Fibroblast of lung (primary cell): Measurements from ENCODE around the gene STAC2. TPM values are rescaled to one million over a fixed set of nuclear protein-coding genes. Genes with fewer than 3 reads are reported as not detected.
A peak's percentile ranks its signal among the peaks of the same experiment; 100 is the strongest.

Source experiments
- DNase-seq, 2 donors: peaks; one replicate each; pipeline versions ENCODE4 v3.0.0 to v3.0.0-alpha.2; 2010; ENCODE audit warnings: low read depth in 2 of 2
- H2AFZ ChIP-seq: 2 replicates; pipeline ENCODE4 v1.5.1; 2012; ENCODE audit warnings: low read length, control low read depth, inconsistent platforms
- H3K27ac ChIP-seq: 2 replicates; pipeline ENCODE4 v1.5.1; 2011; ENCODE audit warnings: low read length, control low read depth; ENCODE audit not compliant: insufficient read depth
- H3K27me3 ChIP-seq: 2 replicates; pipeline ENCODE4 v1.5.1; 2011; ENCODE audit warnings: mild to moderate bottlenecking, low read length; ENCODE audit not compliant: control insufficient read depth, insufficient read depth
- H3K36me3 ChIP-seq: 2 replicates; pipeline ENCODE4 v1.5.1; 2011; ENCODE audit warnings: low read length; ENCODE audit not compliant: control insufficient read depth, insufficient read depth
- H3K4me1 ChIP-seq: 2 replicates; pipeline ENCODE4 v1.5.1; 2011; ENCODE audit warnings: low read length; ENCODE audit not compliant: control insufficient read depth, insufficient read depth; ENCODE audit errors: extremely low read depth
- H3K4me2 ChIP-seq: 2 replicates; pipeline ENCODE4 v1.5.1; 2011; ENCODE audit warnings: low read length, control low read depth; ENCODE audit not compliant: insufficient read depth; ENCODE audit errors: extremely low read depth
- H3K4me3 ChIP-seq, 4 experiments: fragments of 200-600 bp in 1 of 4; sonication (generic) in 1 of 4; replicated peaks in 1 of 4; 2 replicates each; pipeline ENCODE4 v1.5.1; 2011 to 2016; ENCODE audit warnings: low read length in 4 of 4, low read depth in 3 of 4, mild to moderate bottlenecking in 3 of 4, control low read depth in 2 of 4, inconsistent platforms in 1 of 4, mixed read lengths in 1 of 4; ENCODE audit not compliant: insufficient read depth in 1 of 4; ENCODE audit errors: control extremely low read depth in 1 of 4
- H3K79me2 ChIP-seq: 2 replicates; pipeline ENCODE4 v1.5.1; 2012; ENCODE audit warnings: mild to moderate bottlenecking, low read length, inconsistent platforms; ENCODE audit not compliant: control insufficient read depth, insufficient read depth
- H3K9ac ChIP-seq: 2 replicates; pipeline ENCODE4 v1.5.1; 2011; ENCODE audit warnings: mild to moderate bottlenecking, low read length, control low read depth; ENCODE audit not compliant: insufficient read depth
- H3K9me3 ChIP-seq: 2 replicates; pipeline ENCODE4 v1.5.1; 2012; ENCODE audit warnings: low read depth, low read length; ENCODE audit not compliant: control insufficient read depth, insufficient read depth
- H4K20me1 ChIP-seq: 2 replicates; pipeline ENCODE4 v1.5.1; 2011; ENCODE audit warnings: low read length; ENCODE audit not compliant: control insufficient read depth, insufficient read depth; ENCODE audit errors: extremely low read depth
- EZH2 ChIP-seq: IDR thresholded peaks from 2 replicates; pipeline ENCODE4 v1.5.1; 2012; ENCODE audit warnings: low read length, control low read depth, mild to moderate bottlenecking; ENCODE audit errors: missing control alignments
- polyA plus RNA-seq, 2 donors: library from polyadenylated mRNA; depleted of rRNA in 1 of 2; stranded (reverse) in 1 of 2; unstranded in 1 of 2; fragments of >200 nt; gene quantifications; 2 replicates each; pipeline ENCODE4 v1.2.1, GENCODE V29; 2011 to 2012; ENCODE audit warnings: missing spikeins in 1 of 2
- total RNA-seq: library from RNA; depleted of rRNA; stranded (reverse); fragments of >200 nt; gene quantifications from 2 replicates; pipeline ENCODE4 v1.2.1, GENCODE V29; 2014
- TF ChIP-seq, protein P1 (sequence below), 2 donors: IDR thresholded peaks in 1 of 2; conservative IDR thresholded peaks in 1 of 2; 1 replicate in 1 of 2; 2 replicates in 1 of 2; pipeline ENCODE4 v1.5.1; 2011 to 2012; ENCODE audit warnings: low read length in 2 of 2, control low read depth in 1 of 2, inconsistent platforms in 1 of 2, low read depth in 1 of 2, mild to moderate bottlenecking in 1 of 2

Gene STAC2
- total and polyA plus RNA-seq, 2 donors (not counting 1 experiment from before 2014, with no cell fraction given), result 0.01 TPM; not detected in 1

DNA sequence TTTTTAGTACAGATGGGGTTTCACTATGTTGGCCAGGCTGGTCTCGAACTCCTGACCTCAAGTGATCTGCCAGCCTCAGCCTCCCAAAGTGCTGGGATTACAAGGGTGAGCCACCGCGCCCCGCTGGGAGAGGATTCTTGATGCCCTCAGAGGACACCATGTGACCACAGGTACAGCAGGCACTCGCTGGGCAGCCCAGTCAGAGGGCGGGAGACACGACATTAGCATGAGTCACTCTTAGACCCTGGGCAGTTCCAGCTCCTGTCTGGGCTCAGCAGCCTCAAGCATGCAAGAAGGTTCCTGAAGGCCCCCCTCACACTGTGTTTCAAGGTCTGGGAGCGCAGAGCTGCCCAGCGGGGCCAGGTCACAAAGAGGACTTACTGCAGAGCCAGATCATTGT lies 11.9 kb downstream of the STAC2 start:
- H3K36me3 ChIP-seq, result no peaks in the 10 kb centered on the region
- H3K4me1 ChIP-seq, result peaks cover 11% of the 10 kb centered on the region
- peaks cover 20% of the 10 kb centered on the region for H3K27me3 ChIP-seq
- H3K9me3 ChIP-seq, result no peaks in the 10 kb centered on the region
- no peak overlapping the region for H3K9ac ChIP-seq
- H3K79me2 ChIP-seq, result no peaks in the 10 kb centered on the region
- no peak overlapping the region for H2AFZ ChIP-seq
- no peak overlapping the region for H3K4me2 ChIP-seq
- DNase-seq, result peak in 1 of 2 donors; percentile 57
- H4K20me1 ChIP-seq, result no peaks in the 10 kb centered on the region
- H3K4me3 ChIP-seq, result no peak overlapping the region
- TF ChIP-seq, protein P1, sequence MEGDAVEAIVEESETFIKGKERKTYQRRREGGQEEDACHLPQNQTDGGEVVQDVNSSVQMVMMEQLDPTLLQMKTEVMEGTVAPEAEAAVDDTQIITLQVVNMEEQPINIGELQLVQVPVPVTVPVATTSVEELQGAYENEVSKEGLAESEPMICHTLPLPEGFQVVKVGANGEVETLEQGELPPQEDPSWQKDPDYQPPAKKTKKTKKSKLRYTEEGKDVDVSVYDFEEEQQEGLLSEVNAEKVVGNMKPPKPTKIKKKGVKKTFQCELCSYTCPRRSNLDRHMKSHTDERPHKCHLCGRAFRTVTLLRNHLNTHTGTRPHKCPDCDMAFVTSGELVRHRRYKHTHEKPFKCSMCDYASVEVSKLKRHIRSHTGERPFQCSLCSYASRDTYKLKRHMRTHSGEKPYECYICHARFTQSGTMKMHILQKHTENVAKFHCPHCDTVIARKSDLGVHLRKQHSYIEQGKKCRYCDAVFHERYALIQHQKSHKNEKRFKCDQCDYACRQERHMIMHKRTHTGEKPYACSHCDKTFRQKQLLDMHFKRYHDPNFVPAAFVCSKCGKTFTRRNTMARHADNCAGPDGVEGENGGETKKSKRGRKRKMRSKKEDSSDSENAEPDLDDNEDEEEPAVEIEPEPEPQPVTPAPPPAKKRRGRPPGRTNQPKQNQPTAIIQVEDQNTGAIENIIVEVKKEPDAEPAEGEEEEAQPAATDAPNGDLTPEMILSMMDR (conservative IDR thresholded peaks at IDR 0.05 in 1 of 2, IDR thresholded peaks at IDR 0.05 in 1 of 2; ENCODE audit: low read depth in 1 of 2, low read length in 2 of 2), result no peak
- no peak for TF ChIP-seq EZH2
- no peak overlapping the region for H3K27ac ChIP-seq

DNA sequence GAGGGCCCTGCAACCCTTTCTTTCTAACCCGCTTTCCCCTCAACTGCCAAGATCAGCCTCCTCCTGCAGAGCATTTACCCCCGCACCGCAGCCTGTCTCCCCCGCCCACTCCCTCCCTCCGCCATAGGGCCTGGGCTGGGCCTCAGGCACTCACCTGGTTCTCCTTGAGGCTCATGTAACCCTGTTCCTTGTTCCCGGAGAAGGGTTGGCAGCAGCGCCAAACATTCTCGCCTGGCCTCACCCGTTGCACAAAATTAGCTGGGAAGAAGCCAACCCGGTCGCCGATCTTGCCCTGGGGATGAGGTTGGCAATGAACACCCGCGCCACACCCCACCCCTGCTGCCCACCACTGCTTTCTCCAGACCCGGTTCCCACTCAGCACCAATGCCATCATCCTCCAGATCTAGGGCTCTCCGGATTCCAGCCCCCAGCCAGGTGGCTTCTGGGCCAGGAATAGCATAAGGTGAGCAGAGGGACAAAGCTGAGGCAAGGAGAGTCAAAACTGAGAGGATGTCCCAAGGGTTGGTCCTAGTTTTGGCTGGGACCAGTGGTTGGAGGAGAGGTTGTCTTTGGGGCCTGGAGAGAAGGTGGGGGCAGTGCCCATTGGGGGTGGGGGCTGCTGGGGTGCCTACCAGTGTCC lies 12.8 kb downstream of the STAC2 start:
- no peaks in the 10 kb centered on the region for H4K20me1 ChIP-seq
- H3K36me3 ChIP-seq, result no peaks in the 10 kb centered on the region
- no peaks in the 10 kb centered on the region for H3K9me3 ChIP-seq
- no peaks in the 10 kb centered on the region for H3K79me2 ChIP-seq
- peaks cover 13% of the 10 kb centered on the region for H3K4me1 ChIP-seq
- no peak overlapping the region for H3K9ac ChIP-seq
- DNase-seq, result no peak
- H3K27me3 ChIP-seq, result peaks cover 12% of the 10 kb centered on the region
- no peak overlapping the region for H3K4me2 ChIP-seq
- no peak overlapping the region for H3K4me3 ChIP-seq
- H3K27ac ChIP-seq, result no peak overlapping the region
- TF ChIP-seq, protein P1 (conservative IDR thresholded peaks at IDR 0.05 in 1 of 2, IDR thresholded peaks at IDR 0.05 in 1 of 2; ENCODE audit: low read depth in 1 of 2, low read length in 2 of 2), result no peak
- TF ChIP-seq EZH2, result no peak
- no peak overlapping the region for H2AFZ ChIP-seq

DNA sequence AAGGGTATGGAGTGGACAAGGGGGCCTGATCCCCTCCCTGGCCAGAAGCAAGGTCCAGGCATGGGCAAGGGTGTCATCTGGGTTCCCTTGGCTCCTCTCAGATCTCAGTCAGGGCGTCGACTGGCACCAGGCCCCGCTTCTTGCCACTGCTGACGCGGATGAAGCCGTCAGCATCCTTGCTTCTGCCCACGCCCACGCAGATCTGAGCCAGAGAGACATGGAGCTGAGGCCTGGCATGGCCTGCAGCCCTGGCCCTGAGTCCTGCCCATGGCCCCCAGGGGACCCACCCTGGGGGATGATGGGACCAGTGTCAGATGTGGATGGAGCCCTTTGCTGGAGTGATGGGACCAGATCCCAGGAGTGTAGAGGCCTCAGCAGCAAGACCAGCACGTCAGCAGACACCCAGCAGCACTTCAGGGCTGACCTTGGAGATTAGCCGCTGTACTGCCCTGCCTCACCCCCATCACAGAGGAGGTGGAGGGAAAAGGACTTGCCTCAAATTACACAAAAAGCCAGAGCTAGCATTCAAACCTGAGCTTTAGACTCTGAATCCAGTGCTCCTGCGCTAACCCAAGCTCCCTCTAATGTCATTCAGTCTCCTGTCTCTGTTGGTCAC lies 13.4 kb downstream of the STAC2 start:
- no peaks in the 10 kb centered on the region for H3K9me3 ChIP-seq
- H3K79me2 ChIP-seq, result no peaks in the 10 kb centered on the region
- H3K4me3 ChIP-seq, result no peak overlapping the region
- H3K27me3 ChIP-seq, result peaks cover 11% of the 10 kb centered on the region
- no peak overlapping the region for H3K27ac ChIP-seq
- H3K36me3 ChIP-seq, result no peaks in the 10 kb centered on the region
- no peaks in the 10 kb centered on the region for H4K20me1 ChIP-seq
- no peak overlapping the region for H2AFZ ChIP-seq
- H3K4me1 ChIP-seq, result peaks cover 13% of the 10 kb centered on the region
- no peak overlapping the region for H3K4me2 ChIP-seq
- no peak overlapping the region for H3K9ac ChIP-seq
- DNase-seq, result no peak
- TF ChIP-seq, protein P1 (conservative IDR thresholded peaks at IDR 0.05 in 1 of 2, IDR thresholded peaks at IDR 0.05 in 1 of 2; ENCODE audit: low read depth in 1 of 2, low read length in 2 of 2), result no peak
- no peak for TF ChIP-seq EZH2
